ENCODE results near the gene HNMT.
"Not testable (repeated sequence)": the region's sequence is repeated elsewhere in the genome, so short reads cannot be mapped to it uniquely, and the experiment has no call there.

Gene HNMT

DNA sequence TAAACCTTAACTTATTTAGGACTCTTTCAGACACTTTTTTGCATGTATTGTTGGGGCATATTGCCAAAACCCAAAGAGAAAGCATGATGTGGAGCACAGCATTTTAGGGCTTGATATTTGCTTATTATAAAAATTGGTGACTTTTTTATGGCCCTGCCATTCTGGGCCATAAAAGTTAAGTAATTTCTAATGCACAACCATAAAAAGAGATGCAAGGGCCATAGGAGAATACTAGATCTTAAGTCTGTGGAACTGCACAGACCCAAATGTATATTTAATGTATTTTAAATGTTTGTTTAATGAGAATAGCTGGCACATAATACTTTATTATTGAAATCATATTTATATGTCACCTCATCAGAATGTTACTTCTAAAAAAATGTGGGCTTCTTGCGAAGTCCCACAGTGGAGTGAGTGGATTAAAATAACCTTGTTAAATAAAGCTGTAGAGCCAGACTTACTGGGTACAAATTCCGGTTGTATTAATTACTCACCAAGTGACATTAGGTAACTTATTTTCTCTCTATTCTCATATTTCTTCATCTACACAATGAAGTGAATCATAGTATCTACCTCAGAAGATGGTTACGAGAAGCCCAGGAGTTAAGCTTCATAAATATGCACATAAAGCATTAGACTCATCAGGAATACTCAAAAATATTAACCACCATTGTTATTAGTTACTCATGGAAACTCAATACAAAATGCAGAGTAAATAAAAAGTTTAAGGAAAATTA, 52.2 kb downstream of the HNMT start:
- no peak for DNase-seq

- DNase-seq, result no peak
Observed at GRCh38 chr2:138017824-138018223, 53.6 kb downstream of the HNMT start.

GRCh38 chr2:138018866-138019688, 54.8 kb downstream of the HNMT start:
- DNase-seq, result no peak

GRCh38 chr2:138020432-138020831, 56.2 kb downstream of the HNMT start:
- no peak for DNase-seq

GRCh38 chr2:138021154-138021553, 56.9 kb downstream of the HNMT start:
- DNase-seq, result no peak

- DNase-seq, result no peak
Observed at GRCh38 chr2:138023298-138023697, 59.0 kb downstream of the HNMT start.

- DNase-seq, result no peak
Observed at GRCh38 chr2:138023976-138024375, 59.7 kb downstream of the HNMT start.

DNA sequence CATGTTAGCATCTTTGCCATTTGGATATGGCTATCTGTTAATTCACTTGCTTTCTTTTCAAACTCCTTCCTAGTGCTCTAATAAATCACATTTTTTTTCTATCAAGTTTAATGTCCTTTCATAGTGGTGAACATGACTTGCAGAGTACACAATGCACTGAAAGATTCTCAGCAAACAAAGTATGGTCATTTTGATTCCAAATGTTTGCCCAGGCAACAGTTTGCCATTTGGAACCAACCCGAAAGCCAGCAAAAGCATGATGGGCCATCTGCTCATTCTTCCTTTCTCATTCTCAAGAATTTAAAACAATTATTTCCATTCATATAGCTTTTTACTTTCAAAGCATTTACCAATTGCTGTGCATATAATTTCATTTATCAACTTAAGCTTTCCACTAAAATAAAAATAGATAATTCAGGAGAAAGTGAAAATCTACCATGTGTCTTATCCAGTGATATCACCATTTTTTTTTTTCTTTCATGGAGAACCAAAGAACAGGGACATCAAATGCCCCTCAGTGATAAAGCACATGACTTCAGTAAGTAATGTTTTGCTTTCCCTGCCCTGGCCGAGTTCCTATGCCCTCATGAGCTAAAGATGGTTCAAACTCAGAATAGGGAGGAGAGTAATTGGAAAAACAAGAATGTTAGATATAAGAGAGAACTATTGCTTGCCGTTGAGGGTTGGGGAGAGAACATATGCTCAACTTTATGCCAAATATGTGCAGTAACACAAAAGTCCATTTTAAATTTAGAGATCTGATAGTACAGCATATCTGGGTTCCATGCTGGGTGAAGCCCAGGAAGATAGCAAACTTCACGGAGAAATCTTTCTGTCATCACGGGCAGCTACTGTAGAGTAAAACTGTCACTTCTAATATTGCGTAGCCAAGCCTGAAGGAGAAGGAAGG, 62.1 kb downstream of the HNMT start:
- no peak for DNase-seq

DNA sequence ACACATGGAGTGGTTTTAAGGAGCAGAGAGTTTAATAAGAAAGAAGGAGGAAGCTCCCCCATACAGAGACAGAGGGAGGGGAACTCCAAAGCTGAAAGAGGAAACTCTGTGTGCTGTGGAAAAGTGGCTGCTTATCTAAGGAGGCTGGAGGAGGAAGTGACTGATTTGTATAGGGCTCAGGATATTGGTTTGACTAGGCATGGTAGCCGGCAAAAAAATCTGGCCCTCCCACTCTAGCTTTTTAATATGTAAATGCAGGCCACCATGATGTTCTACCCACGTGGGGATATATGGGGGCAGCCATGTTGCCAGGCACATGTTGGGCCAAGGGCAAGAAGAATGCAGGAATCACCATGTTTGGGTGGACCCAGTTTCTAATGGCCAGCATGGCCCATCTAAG, 64.3 kb downstream of the HNMT start:
- DNase-seq, result no peak

GRCh38 chr2:138029276-138029675, 65.0 kb downstream of the HNMT start:
- DNase-seq, result no peak

GRCh38 chr2:138030459-138030858, 66.2 kb downstream of the HNMT start:
- no peak for DNase-seq

DNA sequence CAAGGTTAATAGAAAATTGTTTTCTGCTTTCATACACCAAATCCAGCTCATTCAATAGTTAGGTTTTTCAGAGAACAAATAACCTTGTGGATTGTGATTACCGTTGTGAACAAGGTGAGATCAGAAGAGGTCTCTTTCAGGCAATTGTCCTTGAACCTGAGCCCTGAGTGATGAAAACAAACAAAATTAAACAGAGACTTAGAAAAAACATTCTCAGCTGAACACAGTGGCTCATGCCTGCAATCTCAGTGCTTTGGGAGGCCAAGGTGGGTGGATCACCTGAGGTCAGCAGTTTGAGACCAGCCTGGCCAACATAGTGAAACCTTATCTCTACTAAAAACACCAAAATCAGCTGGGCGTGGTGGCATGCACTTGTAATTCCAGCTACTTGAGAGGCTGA, 68.1 kb downstream of the HNMT start:
- no peak for DNase-seq

GRCh38 chr2:138034536-138034935, 70.3 kb downstream of the HNMT start:
- no peak for DNase-seq

- no peak for DNase-seq
Observed at GRCh38 chr2:138035608-138036217, 71.4 kb downstream of the HNMT start.

DNA sequence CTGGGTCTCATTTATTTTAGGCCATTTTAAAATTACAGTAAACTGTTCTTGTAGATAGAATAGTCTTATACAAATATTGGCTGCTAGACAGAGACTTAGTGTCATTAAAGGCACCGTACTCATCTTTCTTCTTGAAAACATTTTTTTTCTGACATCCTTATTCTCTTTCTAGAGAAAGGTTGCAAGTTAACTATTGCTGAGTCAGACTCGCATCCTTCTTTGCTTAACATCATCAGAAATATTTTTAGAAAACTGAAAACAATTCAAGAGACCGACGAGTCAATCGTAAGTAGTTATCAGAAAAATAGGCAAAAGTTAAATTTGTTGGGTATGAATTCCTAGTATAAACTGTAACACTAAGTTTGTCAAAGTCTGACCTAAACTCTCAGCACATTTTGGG, 72.2 kb downstream of the HNMT start:
- no peak for DNase-seq

DNA sequence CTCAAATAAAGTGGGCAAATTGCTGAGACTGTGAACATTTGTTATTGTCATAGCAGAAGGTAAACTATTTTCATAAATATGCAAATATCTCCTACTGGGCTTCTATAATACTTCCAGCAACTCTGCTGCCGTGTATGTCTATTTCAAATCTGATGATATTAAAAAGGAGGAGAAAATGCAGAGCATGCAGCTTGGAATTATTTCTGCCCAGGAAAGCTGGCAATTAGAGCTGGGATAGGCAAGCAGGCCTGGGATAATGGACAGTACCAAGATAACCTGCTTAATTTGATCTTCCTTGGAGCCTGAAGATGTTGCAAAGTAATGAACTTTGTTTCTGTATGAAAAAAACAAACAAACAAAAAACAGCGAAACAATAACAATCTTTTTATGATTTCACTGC, 72.8 kb downstream of the HNMT start:
- no peak for DNase-seq

DNA sequence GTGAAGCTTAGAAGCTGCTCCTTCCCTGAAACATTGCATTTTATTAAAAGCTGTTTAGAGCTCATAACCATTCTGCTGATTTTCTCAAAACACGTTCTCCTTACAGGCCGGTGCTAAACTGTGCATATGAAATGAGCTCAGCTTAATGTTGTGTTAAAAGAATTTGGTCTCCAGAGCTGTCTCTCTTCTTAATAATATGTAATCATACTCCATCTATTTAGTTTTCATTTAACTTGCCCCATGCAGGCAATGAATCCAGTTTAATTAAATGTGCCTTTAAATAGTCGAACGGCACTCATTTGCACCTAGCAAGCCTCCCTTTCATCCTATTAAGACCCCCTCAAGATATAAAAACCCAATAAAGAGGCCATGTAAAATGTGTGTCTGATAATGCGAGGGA, 76.3 kb downstream of the HNMT start:
- DNase-seq, result no peak

DNA sequence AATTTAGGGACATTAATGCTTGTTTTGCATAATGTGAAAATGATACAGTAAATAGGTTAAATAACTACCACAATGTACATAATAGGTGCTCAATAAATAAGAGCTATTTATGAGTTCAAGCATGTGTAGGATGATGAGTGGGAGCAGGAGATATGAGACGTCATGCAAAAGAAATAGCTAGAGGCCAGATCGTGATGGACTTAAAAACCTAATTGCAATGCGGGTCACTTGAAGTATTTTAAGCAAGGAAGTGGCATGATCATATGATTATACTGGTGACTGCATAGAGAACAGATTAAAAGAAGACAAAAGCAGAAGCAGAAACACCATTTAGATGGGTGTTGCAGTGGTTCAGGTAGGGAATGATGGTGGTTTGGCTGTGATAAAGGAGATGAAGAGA, 78.0 kb downstream of the HNMT start:
- no peak for DNase-seq

GRCh38 chr2:138043588-138043987, 79.3 kb downstream of the HNMT start:
- not testable (repeated sequence) for DNase-seq

GRCh38 chr2:138058427-138058826, 94.2 kb downstream of the HNMT start:
- no peak for DNase-seq

DNA sequence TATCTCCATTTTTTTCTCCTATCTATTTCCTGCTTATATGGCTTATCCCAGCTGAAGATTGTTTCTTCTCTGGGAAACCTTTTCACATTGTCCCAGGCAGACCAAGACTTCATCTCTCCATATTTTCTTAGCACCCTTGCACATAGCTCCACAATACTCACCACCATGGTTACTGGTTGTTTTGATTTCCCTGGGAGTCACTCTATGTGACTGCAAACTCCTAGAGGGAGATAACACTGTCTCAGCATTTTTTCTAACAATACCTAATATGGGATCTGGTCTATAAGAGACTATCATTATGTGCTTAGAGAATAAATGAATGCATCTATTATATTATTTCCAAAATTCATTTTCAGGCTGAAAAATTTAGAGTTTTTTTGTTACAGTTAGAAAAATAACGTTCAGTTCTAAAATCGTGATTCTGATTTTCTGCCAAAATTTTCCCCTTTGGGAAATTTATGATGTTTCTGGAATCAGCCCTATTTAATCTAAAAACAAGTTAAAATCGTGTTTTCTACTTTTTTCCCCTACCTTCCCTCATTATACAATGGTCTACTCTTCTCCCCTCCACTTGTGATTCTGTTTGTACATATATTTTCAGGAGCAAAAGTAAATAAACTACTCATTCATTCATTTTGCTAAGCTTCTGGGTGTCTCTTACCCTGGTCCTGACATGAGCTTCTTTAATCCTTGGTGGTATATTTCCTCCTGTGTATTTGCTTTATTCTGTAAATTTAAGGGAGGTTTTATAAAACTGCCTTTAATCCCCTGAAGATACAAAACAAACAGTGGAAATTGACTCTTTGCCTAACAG, 95.4 kb downstream of the HNMT start:
- DNase-seq, result no peak

GRCh38 chr2:138060301-138060635, 96.0 kb downstream of the HNMT start:
- DNase-seq, result peak; percentile 10

Measured in NCI-H774 (cell line).